GM21447 (cell line): ENCODE results near the gene MTFR1L.

Experiments
- ATAC-seq: cut with Tn5 transposase; IDR thresholded peaks from one replicate; pipeline ENCODE4 v1.9.1; 2021; ENCODE audit not compliant: unreplicated experiment

MTFR1L gene

DNA sequence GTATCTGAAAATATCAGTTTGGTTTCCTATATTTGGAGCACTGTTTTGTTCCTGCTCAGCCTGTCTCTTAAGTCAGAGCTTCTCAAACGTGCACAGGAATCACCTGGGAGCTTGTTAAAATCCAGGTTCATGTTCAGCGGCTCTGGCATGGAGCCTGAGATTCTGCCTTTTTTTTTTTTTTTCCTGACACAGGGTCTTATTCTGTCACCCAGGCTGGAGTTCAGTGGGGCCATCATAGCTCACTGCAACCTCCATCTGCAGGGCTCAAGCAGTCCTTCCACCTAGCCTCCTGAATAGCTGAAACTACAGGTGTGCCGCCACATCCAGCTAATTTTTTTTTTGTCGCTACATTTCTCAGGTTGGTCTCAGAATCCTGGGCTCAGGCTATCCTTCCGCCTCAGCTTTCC is 32.0 kb upstream of the MTFR1L start:
- no peak for ATAC-seq

DNA sequence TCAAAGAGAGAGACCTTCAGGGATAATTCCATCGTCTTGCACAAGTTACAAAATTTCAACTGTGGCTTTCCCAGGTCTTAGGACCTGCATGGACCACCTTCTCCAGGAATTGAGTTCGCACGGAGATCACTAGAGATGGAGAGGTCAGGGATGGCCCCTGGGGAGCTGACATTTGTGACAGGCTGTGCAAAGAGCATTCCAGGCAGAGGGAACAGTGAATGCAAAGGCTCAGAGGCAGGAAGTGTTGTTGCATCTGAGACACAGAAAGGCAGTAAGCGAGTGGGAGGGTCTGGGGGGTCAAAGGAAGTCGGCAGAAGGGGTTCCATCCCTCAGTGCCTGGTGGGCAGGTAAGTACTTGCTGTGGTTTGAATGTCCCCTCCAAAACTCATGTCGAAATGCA is 29.3 kb upstream of the MTFR1L start:
- no peak for ATAC-seq

DNA sequence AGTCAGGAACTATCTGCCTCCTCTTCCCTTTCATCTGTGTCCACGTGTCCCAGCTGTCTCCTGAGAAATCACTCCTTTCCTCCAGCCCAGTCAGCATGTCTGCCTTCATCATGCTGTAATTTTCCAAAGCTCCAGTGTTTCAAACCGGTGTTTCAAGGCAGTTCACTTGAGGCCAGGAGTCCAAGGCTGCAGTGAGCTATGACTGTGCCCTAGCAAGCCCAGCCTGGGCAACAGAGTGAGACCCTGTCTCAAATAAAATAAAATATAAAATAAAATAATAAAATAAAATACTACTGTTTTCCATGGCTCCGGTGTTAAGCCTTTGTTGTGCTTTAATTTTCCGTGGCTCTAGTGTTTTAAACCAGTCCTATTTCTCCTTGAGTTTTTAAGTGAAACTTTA is 27.6 kb upstream of the MTFR1L start:
- ATAC-seq = no peak

DNA sequence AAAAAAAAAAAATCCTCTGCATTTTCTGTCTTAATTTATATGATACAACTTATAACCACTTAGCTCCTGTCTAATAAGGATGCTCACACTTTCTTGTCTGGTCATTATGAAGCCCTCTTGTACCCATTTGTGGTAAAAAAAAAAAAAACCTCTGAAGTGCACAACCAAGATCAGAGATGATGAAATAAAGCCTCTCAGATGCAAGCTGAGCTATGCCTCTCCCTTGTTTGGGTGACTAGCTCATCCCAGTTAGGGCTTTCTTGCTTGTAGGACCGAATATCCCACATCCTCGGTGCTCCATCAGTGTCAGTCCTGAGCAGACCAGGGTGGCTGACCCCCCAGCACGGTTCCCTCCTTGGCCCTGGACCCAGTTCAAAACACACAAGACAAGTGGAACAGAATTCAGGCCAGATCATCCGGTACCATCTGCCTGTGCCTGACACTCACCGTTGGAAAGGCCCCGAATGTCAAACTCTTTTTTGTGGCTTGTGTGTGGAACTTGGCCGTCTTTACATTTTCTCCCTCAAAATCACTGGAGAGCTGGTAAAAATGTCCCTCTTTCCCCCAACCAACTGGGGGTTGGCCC is 26.1 kb upstream of the MTFR1L start:
- ATAC-seq = no peak

DNA sequence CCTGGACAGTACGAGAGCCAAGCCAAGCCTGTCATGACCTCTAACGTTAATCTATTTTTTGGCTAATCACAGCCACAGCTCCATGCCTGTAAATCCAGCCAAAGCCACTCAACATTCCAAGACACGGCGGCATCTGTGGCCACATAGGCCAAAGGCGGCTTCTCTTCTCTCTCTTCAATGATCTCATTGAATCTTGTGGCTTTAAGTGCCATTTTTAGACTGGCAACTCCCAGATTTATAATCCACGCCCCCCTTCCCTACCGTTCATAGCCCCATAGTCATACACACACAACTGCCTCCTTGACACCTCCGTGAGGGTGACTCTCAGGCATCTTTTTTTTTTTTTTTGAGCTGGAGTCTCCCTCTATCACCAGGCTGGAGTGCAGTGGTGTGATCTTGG is 25.4 kb upstream of the MTFR1L start:
- no peak for ATAC-seq

DNA sequence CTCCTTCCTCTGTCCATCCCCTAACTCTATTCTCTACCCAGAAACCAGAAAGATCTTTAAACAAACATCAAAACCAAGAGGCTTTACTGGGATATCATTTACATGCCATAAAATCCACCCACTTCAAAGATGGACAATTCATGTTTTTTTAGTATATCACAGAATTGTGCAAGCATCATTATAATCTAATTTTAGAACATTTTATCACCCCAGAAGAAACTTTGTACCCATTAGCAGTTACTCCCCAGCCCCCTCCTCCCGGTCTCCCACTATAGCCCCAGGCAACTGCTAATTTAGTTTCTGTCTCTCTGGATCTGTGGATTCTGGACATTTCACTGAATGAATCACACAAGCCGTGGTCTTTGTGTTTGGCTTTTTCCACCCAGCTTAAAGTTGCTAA is 24.5 kb upstream of the MTFR1L start:
- ATAC-seq = no peak

DNA sequence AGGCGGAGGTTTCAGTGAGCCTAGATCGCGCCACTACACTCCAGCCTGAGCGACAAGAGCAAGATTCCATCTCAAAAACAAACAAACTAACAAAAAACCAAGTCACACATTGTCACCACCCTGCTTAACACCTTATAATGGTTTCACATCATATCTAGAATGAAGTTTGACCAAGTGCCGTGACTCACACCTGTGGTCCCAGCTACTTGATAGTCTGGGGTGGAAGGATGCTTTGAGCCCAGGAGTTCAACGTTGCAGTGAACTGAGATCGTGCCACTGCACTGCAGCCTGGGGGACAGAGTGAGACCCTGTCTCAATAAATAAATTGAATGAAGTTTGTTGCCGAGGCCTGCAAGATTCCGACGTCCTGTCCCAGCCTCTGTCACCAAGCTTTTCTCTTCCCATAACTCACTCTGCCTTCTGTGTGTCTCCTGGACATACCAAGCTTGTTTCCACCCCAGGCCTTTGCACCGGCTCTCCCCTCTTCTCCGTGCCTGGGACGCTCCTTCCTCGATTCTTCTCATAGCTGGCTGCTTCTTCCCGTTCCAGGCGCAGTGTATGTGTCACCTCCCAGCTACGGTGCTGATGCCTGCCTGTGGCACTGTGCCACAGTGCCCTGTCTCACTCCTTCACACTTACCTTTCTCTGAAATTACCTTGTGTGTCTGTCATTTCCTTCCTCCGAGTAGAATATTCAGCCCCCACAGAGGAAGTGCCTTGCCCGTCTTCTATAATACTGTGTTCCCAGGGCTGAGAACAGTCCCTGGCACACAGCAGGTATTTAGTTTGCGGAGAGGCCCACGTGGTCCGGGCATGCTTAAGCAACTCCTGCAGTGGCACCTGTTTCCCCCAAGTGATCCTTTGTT is 23.6 kb upstream of the MTFR1L start:
- ATAC-seq = no peak

DNA sequence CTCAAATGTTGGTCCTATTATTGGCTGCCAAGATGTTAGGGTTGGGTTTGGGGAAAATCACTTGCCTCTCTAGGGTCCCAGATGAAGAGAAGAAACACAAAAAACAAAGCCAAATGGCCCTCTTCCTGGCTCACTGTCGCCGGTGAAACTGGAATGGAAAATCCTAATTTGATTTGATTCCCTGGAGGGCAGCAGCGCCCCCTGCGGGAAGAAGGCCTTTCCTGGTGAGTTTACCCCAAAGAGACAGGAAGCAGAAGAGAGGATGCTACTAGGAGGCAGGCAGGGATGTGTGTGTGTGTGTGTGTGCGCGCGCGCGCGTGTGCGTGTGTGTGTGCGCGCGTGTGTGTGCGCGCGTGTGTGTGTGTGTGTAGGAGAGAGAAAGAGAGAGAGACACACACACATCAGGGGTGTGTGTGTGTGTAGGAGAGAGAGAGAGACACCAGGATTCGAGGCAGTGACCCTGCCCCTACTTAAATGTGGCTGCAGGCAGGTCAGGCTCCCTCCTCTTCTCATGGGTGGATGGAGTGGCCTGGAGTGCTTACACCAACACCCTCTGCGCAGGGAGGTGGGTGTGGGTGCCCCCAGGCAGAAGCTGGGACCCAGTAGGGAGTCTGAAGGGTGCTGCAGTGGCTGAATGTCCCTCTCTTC is 22.8 kb upstream of the MTFR1L start:
- no peak for ATAC-seq

DNA sequence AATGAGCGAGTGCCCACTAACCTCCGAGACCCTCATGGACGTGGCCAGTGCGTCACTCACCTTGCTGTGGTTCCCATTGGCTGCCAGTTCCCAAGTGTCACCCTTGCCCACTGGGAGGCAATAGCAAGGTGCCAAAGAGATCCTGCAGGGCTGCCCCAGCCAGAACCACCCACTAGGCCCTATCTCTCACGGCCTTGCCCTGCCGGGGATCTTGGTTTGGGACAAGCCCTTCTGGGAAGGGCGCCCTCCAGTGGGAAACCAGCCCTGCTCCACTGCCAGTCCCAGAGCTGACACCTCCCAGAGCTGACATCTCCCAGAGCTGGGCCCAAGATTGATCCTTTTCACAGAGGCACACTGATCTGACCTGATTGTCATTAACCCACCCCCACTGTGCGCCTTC is 21.8 kb upstream of the MTFR1L start:
- ATAC-seq = no peak

DNA sequence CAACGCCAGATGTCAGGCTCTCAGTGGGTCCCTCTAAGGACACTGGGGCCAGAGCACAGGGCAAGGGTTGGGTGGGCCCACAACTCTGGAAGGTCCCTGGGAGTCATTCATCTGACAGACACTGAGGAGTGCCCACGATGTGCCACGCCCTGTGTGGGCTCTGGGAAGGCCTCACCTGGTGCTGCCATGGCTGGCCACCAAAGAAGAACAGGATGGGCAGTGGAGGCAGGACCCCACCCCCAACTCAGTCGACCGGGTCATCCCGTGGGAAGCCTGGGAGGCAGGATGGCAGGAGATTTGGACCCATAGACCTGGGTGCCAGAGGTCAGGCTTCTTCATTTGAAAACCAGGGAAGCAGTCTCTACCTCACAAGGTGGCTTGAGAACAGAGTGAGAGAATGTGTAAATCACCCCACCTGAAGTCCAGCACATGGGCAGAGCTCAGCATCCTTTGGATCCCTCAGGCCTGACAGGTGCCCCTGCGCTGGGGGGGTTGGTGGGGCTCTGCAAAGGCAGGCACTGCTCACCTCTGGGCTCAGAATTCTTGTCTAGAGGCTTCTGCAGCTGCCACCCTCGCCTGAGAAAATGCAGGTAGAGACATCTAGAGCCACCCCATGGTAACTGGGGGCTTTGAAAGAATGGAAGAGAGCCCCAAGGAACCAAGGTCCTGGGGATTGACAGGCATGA is 20.9 kb upstream of the MTFR1L start:
- ATAC-seq = no peak

DNA sequence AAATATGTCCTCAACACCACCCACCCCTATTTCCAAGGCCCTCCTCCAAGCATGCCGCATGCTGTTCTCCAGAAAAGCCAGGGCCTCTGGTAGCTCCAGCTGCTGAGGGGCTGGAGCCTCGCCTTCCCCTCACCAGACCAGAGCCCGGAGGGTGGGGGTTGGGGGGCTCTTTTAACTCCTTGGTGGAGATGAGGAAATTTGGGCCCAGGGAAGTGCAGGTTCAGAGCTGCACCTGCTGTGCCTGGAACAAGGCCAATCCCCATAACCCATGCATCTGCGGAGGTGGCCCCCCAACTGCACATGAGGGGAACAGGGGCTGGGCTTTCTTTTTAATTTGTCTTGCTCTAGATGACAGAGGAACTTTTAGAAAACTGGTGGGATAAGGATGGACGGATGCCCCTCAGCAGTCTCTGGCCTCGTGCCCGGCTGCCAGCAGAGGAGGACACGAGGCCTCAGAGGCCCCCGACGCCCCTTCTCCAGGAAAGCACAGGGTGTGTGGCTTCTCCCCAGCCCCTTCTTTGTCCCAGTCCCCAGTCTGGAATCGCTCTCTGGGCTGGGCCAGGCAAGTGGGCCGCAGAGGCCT is 20.3 kb upstream of the MTFR1L start:
- ATAC-seq = no peak

DNA sequence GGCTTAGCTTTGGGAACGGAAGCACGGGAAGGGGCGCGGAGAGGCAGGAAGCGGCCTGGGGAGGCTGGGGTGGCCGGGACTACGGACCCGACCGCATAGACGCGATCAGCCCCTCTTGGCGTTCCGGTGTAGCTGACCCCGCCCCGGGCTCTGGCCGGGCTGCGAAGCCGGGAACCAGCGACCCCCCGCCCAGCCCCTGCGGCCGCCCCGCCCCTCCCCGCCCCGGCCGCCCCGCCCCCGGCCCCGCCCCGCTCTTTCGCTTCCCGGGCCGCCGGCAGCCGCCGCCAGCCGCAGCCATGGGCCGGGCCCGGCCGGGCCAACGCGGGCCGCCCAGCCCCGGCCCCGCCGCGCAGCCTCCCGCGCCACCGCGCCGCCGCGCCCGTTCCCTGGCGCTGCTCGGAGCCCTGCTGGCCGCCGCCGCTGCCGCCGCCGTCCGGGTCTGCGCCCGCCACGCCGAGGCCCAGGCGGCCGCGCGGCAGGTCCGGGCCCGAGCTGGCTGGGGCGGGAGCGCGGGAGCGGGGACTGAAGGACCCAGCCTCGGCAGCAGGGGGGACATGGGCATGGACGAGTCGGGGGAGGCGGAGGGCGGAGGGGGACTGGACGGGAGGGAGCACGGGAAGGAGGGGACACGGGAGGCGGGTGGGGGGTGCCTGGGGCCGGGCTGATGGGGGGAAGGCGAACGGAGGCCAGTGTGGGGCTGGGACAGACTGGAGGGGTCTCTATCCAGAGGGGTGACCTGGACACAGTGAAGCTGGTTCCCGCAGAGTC is 19.6 kb upstream of the MTFR1L start, which contains the start of gene SELENON:
TSS of gene SELENON (plus strand) at position 259 of the 768 bp plus-strand sequence. CDS start at position 297, 38 bp downstream.
- ATAC-seq = no peak

DNA sequence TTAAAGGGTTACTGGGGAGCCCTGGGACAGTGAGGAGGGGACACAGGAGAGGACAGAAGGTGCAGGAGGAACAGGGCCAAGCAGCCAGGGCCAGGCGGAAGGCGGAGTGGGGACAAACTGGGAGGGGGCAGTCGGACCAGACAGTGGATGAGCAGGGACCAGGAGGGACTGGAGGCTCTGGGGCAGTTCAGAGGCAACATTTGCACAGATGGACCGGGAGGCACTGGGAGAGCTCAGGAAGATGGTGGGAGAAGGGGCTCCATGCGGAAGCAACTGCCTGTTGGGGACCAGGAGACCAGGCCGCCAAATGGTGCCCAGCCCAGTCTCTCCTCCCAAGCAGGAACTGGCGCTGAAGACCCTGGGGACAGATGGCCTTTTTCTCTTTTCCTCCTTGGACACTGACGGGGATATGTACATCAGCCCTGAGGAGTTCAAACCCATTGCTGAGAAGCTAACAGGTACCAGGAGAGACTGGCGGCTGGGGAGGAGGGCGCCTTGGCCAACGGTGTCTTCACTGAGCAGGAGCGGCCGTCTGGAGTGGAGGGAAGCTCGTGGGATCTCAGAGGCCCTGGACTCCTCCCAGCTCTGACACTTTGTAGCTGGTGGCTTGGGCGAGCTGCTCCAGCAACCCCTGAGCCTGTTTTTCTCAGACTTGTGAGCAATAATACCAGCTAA is 18.9 kb upstream of the MTFR1L start:
- ATAC-seq = no peak

DNA sequence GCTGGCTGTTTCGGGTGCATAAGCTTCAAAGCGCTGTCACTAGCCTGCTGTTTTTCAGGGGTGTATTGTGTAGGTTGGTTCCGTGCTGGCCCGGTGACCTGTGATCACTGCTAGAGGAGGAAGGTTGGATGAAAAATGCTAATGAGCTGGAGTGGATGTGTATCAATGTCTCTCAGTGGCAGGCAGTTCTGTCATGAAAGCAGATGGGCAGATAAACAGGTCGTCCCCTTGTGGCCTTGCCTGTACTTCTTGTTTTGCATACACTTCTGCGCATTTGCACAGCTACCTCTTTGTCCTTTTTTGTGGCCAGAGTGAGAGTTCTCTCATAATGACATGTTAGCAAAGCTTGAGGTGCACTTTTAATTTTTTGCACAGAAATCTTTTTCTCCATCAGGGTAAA is 16.8 kb upstream of the MTFR1L start:
- ATAC-seq = peak; percentile 46

DNA sequence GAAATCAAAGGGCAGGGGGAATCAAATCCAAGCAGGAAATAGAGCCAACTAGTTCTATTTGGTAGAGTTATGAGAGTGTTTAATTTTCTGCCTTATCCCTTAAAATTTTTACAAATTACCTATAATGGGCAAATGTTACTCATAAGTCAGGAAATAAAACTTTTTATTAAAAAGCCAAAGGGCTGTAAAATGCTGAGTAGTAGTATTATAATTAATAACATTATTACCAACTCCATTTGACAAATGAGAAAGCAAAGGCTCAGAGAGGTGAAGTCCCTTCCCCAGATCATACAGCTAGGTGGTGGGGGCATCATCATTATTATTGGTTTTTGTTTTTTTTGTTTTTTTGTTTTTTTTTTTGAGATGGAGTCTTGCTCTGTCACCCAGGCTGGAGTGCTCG is 16.4 kb upstream of the MTFR1L start:
- no peak for ATAC-seq

DNA sequence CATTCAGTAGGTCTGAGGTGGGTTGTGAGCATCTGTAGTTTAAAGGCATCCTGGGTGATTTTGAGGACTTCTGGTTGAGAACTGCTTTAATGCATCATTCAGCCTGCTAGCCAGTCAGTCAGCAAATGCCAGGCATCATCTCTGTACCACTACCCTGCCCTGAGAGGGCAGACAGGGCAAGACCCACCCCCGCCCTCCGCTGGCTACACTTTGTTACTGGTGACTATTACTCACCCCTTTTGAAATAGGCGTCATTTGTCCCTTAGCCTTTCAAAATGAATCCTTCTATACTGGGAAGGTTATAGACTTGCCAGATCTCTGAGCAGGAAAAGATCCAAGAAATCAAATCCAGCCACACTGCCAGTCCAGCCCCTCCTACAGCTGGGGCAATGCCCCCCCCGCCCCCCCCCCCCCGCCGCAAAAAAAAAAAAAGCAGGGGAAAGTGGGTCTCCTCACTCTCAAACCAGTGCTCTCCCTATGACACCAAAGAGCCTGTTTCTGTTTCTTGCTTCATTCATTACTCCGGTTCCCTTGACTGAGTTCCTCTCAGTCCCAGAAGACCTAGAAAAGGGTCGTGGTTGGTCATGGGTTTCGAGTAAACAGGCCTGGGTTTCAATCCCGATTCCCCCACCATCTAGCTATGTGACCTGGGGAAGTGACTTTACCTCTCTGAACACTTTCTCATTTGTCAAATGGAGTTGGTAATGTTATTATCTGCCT is 15.3 kb upstream of the MTFR1L start:
- peak; percentile 44 for ATAC-seq

DNA sequence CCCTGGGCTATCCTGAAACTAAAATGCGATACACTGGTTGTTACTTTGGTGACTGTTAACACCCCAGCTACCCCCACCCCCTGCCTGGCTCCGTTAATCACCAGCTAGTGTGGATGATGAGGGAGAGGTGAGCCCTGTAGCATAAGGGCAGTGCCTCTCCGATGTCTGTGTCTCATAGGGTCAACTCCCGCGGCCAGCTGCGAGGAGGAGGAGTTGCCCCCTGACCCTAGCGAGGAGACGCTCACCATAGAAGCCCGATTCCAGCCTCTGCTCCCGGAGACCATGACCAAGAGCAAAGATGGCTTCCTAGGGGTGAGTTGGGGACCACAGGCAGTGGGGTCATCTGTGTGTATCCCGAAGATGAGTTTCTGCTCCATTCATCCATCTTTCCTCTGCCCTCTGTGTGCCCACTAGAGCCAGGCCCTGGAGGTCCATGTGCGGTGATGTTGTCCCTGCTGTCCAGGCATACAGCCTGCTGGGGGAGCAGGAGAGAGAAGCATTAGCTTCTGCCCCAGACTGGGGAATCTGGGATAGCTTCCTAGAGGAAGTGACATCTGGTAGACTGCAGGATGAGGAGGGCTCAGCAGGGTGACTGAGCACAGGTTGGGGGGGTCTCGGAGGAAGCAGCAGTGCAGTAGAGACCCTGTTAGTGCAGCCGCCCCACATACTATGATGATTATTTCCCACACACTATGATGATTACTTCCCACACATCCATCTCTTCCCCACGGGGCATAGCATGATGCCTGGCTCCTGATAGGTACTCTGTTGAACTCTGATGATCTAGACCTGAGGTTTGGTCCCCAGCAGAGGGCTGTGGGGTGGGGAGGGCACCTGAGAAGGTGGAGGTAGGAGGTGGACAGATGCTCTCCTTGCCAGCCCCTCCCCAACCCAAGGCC is 14.5 kb upstream of the MTFR1L start:
- no peak for ATAC-seq

DNA sequence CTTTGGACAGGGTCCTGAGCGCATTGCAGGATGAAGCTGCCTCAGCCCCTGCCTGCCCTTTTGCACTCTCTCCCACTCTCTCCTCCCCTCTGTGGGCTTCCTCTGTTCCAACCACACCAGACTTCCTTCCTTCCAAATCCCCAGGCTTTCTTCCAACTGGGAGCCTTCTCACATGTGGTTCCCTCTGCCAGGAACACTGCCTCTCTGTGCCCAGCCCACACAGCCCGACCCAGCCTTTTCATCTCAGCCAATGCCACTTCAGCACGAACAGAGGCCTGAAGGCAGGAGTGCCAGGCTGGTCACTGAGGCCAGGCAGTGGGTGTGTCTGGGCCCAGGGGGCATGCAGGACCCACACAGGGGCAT is 13.9 kb upstream of the MTFR1L start:
- ATAC-seq = no peak
